ENCODE results near the gene OR52N5. TPM values are rescaled to one million over a fixed set of nuclear protein-coding genes. Genes with fewer than 3 reads are reported as not detected.

The OR52N5 gene
- total RNA-seq, 1 experiment from 2014 or later, result not detected

DNA sequence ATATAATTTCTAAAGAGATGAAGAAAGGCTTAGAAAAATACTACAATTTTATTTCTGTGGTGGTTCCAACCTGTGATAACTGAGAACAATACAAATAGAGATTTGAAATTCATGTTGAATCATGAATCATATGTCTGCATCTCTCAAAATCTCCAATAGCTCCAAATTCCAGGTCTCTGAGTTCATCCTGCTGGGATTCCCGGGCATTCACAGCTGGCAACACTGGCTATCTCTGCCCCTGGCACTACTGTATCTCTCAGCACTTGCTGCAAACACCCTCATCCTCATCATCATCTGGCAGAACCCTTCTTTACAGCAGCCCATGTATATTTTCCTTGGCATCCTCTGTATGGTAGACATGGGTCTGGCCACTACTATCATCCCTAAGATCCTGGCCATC, 46.8 kb downstream of the OR52N5 start, which contains the start of gene OR56B1 (continued):
- TF ChIP-seq, protein P1, sequence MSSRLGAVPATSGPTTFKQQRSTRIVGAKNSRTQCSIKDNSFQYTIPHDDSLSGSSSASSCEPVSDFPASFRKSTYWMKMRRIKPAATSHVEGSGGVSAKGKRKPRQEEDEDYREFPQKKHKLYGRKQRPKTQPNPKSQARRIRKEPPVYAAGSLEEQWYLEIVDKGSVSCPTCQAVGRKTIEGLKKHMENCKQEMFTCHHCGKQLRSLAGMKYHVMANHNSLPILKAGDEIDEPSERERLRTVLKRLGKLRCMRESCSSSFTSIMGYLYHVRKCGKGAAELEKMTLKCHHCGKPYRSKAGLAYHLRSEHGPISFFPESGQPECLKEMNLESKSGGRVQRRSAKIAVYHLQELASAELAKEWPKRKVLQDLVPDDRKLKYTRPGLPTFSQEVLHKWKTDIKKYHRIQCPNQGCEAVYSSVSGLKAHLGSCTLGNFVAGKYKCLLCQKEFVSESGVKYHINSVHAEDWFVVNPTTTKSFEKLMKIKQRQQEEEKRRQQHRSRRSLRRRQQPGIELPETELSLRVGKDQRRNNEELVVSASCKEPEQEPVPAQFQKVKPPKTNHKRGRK (CRISPR knock-in tag; IDR thresholded peaks at IDR 0.05; ENCODE audit: borderline replicate concordance), result no peak
- TF ChIP-seq, protein P2, sequence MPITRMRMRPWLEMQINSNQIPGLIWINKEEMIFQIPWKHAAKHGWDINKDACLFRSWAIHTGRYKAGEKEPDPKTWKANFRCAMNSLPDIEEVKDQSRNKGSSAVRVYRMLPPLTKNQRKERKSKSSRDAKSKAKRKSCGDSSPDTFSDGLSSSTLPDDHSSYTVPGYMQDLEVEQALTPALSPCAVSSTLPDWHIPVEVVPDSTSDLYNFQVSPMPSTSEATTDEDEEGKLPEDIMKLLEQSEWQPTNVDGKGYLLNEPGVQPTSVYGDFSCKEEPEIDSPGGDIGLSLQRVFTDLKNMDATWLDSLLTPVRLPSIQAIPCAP (CRISPR knock-in tag; IDR thresholded peaks at IDR 0.05), result no peak
- TF ChIP-seq, protein P3, sequence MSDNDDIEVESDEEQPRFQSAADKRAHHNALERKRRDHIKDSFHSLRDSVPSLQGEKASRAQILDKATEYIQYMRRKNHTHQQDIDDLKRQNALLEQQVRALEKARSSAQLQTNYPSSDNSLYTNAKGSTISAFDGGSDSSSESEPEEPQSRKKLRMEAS (CRISPR knock-in tag; IDR thresholded peaks at IDR 0.05), result no peak
- no peak for TF ChIP-seq TP53 (CRISPR knock-in tag; IDR thresholded peaks at IDR 0.05)
- TF ChIP-seq, protein P4, sequence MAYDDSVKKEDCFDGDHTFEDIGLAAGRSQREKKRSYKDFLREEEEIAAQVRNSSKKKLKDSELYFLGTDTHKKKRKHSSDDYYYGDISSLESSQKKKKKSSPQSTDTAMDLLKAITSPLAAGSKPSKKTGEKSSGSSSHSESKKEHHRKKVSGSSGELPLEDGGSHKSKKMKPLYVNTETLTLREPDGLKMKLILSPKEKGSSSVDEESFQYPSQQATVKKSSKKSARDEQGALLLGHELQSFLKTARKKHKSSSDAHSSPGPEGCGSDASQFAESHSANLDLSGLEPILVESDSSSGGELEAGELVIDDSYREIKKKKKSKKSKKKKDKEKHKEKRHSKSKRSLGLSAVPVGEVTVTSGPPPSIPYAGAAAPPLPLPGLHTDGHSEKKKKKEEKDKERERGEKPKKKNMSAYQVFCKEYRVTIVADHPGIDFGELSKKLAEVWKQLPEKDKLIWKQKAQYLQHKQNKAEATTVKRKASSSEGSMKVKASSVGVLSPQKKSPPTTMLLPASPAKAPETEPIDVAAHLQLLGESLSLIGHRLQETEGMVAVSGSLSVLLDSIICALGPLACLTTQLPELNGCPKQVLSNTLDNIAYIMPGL (CRISPR knock-in tag; IDR thresholded peaks at IDR 0.05), result no peak
- TF ChIP-seq CREM (CRISPR knock-in tag; IDR thresholded peaks at IDR 0.05), result no peak

DNA sequence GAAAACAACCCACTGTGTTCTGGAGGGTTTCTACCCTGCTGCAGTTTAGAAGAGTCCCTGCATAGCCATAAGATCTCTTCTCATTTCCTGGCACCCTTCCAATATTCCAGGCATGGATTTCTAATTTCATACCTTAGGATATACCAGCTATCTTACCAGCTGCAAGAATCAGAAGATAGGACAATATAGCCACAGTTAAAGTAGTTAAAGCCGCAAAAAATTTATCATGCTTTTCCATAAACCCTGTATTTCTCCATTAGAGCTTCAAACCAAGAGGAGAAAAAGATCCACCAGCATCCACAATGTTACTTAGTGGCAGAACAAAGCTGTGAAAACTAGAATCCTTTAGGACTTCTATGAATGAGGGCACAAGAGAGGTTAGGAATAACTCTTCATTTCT, 55.5 kb downstream of the OR52N5 start:
- Mint-ChIP-seq H3K4me3 (no peak overlapping the region), H3K27me3 (ENCODE audit: low read depth) (no peaks in the 10 kb centered on the region; the same call in 1 of the 2 replicates), H3K36me3 (no peaks in the 10 kb centered on the region), H3K27ac (no peak overlapping the region), H3K9me3 (no peaks in the 10 kb centered on the region), H3K4me1 (no peaks in the 10 kb centered on the region)
- DNase-seq (ENCODE audit: low spot score) (no peak), ATAC-seq (no peak)
- POLR2A ChIA-PET, result no interaction called here
- CTCF ChIA-PET, result no interaction called here
- TF ChIP-seq OVOL2 (CRISPR knock-in tag; IDR thresholded peaks at IDR 0.05; ENCODE audit: borderline replicate concordance) (no peak), CREM (CRISPR knock-in tag; IDR thresholded peaks at IDR 0.05) (no peak), ESRRA (CRISPR knock-in tag; IDR thresholded peaks at IDR 0.05; ENCODE audit: borderline replicate concordance) (no peak), JUN (CRISPR knock-in tag; IDR thresholded peaks at IDR 0.05) (no peak), FOXK1 (CRISPR knock-in tag; IDR thresholded peaks at IDR 0.05) (no peak), ATF1 (CRISPR knock-in tag; IDR thresholded peaks at IDR 0.05) (no peak)
- TF ChIP-seq, protein P5, sequence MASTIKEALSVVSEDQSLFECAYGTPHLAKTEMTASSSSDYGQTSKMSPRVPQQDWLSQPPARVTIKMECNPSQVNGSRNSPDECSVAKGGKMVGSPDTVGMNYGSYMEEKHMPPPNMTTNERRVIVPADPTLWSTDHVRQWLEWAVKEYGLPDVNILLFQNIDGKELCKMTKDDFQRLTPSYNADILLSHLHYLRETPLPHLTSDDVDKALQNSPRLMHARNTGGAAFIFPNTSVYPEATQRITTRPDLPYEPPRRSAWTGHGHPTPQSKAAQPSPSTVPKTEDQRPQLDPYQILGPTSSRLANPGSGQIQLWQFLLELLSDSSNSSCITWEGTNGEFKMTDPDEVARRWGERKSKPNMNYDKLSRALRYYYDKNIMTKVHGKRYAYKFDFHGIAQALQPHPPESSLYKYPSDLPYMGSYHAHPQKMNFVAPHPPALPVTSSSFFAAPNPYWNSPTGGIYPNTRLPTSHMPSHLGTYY (CRISPR knock-in tag; IDR thresholded peaks at IDR 0.05), result no peak
- TF ChIP-seq, protein P6, sequence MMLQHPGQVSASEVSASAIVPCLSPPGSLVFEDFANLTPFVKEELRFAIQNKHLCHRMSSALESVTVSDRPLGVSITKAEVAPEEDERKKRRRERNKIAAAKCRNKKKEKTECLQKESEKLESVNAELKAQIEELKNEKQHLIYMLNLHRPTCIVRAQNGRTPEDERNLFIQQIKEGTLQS (CRISPR knock-in tag; conservative IDR thresholded peaks at IDR 0.05), result no peak
- TF ChIP-seq, protein P7, sequence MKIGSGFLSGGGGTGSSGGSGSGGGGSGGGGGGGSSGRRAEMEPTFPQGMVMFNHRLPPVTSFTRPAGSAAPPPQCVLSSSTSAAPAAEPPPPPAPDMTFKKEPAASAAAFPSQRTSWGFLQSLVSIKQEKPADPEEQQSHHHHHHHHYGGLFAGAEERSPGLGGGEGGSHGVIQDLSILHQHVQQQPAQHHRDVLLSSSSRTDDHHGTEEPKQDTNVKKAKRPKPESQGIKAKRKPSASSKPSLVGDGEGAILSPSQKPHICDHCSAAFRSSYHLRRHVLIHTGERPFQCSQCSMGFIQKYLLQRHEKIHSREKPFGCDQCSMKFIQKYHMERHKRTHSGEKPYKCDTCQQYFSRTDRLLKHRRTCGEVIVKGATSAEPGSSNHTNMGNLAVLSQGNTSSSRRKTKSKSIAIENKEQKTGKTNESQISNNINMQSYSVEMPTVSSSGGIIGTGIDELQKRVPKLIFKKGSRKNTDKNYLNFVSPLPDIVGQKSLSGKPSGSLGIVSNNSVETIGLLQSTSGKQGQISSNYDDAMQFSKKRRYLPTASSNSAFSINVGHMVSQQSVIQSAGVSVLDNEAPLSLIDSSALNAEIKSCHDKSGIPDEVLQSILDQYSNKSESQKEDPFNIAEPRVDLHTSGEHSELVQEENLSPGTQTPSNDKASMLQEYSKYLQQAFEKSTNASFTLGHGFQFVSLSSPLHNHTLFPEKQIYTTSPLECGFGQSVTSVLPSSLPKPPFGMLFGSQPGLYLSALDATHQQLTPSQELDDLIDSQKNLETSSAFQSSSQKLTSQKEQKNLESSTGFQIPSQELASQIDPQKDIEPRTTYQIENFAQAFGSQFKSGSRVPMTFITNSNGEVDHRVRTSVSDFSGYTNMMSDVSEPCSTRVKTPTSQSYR (CRISPR knock-in tag; IDR thresholded peaks at IDR 0.05), result no peak
- TF ChIP-seq, protein P8, sequence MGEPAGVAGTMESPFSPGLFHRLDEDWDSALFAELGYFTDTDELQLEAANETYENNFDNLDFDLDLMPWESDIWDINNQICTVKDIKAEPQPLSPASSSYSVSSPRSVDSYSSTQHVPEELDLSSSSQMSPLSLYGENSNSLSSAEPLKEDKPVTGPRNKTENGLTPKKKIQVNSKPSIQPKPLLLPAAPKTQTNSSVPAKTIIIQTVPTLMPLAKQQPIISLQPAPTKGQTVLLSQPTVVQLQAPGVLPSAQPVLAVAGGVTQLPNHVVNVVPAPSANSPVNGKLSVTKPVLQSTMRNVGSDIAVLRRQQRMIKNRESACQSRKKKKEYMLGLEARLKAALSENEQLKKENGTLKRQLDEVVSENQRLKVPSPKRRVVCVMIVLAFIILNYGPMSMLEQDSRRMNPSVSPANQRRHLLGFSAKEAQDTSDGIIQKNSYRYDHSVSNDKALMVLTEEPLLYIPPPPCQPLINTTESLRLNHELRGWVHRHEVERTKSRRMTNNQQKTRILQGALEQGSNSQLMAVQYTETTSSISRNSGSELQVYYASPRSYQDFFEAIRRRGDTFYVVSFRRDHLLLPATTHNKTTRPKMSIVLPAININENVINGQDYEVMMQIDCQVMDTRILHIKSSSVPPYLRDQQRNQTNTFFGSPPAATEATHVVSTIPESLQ (CRISPR knock-in tag; IDR thresholded peaks at IDR 0.05), result no peak
- TF ChIP-seq, protein P9, sequence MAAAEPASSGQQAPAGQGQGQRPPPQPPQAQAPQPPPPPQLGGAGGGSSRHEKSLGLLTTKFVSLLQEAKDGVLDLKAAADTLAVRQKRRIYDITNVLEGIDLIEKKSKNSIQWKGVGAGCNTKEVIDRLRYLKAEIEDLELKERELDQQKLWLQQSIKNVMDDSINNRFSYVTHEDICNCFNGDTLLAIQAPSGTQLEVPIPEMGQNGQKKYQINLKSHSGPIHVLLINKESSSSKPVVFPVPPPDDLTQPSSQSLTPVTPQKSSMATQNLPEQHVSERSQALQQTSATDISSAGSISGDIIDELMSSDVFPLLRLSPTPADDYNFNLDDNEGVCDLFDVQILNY (CRISPR knock-in tag; IDR thresholded peaks at IDR 0.05), result no peak
- TF ChIP-seq, protein P10, sequence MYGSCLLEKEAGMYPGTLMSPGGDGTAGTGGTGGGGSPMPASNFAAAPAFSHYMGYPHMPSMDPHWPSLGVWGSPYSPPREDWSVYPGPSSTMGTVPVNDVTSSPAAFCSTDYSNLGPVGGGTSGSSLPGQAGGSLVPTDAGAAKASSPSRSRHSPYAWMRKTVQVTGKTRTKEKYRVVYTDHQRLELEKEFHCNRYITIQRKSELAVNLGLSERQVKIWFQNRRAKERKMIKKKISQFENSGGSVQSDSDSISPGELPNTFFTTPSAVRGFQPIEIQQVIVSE (CRISPR knock-in tag; IDR thresholded peaks at IDR 0.05; ENCODE audit: borderline replicate concordance), result no peak
- TF ChIP-seq, protein P4 (CRISPR knock-in tag; IDR thresholded peaks at IDR 0.05), result no peak
- TF ChIP-seq, protein P1 (CRISPR knock-in tag; IDR thresholded peaks at IDR 0.05; ENCODE audit: borderline replicate concordance), result no peak

All from WTC11 (cell line).